Coronary artery (tissue), 2 donors: Measurements from ENCODE around the gene CD200.

ENCODE experiments used
- DNase-seq: peaks from one replicate; pipeline ENCODE4 v3.0.0-alpha.2; 2017; ENCODE audit warnings: low spot score
- H3K27ac ChIP-seq, 2 donors: fragments of 200-600 bp; sonication (generic); one replicate each; pipeline ENCODE4 v1.5.1; 2016 to 2019
- H3K4me3 ChIP-seq: fragments of 200-600 bp; sonication (generic); 2 replicates; pipeline ENCODE4 v1.5.1; 2016; ENCODE audit warnings: mild to moderate bottlenecking, moderate library complexity
- TF ChIP-seq, protein P1 (sequence below): fragments of 200-600 bp; sonication (generic); IDR thresholded peaks from one replicate; pipeline ENCODE4 v1.5.1; 2019; ENCODE audit warnings: antibody characterized with exemption

Gene CD200, protein sequence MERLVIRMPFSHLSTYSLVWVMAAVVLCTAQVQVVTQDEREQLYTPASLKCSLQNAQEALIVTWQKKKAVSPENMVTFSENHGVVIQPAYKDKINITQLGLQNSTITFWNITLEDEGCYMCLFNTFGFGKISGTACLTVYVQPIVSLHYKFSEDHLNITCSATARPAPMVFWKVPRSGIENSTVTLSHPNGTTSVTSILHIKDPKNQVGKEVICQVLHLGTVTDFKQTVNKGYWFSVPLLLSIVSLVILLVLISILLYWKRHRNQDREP

DNA sequence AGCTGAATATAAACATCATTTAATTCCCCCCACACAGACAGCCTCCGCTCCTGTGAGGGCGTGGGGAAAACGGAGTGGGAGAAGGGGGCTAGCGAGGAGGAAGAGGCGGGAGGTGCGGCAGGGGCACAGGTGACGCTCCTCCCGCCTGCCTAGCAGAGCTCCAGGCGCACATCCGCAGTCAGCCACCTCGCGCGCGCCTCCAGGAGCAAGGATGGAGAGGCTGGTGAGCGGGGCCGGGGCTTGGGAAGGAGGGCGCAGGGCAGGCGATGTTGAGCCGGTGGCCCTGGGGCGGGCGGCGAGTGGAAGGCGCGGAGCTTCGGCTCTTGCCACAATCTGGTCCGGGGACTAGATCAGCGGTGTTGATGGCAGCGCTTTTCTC, at the start of gene CD200:
TSS of gene CD200 (plus strand) at position 155 of the 379 bp plus-strand sequence. CDS start at position 212, 57 bp downstream.
- peak within 1 kb of the TSS; percentile 89 to 96 for H3K27ac ChIP-seq
- peak; percentile 81 for DNase-seq
- TF ChIP-seq, protein P1, sequence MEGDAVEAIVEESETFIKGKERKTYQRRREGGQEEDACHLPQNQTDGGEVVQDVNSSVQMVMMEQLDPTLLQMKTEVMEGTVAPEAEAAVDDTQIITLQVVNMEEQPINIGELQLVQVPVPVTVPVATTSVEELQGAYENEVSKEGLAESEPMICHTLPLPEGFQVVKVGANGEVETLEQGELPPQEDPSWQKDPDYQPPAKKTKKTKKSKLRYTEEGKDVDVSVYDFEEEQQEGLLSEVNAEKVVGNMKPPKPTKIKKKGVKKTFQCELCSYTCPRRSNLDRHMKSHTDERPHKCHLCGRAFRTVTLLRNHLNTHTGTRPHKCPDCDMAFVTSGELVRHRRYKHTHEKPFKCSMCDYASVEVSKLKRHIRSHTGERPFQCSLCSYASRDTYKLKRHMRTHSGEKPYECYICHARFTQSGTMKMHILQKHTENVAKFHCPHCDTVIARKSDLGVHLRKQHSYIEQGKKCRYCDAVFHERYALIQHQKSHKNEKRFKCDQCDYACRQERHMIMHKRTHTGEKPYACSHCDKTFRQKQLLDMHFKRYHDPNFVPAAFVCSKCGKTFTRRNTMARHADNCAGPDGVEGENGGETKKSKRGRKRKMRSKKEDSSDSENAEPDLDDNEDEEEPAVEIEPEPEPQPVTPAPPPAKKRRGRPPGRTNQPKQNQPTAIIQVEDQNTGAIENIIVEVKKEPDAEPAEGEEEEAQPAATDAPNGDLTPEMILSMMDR = no peak
- H3K4me3 ChIP-seq = peak within 1 kb of the TSS; percentile 92

DNA sequence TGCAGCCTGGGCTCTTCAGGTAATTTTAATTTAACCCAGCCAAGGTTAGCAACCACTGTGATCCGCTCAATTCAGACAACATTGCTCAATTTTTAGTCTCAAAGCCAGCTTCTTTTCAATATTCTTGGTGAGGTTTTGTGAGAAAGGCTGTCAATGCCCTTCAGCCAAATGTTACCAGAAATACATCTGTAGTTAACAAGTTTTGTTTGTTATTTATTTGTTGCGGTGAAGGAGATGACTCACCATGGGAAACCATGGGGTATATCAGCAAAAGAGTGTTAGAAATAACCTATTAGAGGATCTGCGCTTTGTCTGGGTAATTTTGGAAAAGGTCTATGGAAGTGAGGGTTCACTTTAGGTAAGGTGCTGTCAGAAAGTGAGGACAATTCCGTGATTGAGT, 43.9 kb upstream of the CD200 start:
- H3K27ac ChIP-seq = no peak overlapping the region
- H3K4me3 ChIP-seq = no peak overlapping the region
- TF ChIP-seq, protein P1 = no peak

GRCh38 chr3:112293368-112294321, 39.3 kb upstream of the CD200 start, which contains the start of gene SLC9C1:
Gene SLC9C1 (minus strand): TSS chr3:112294216. CDS start chr3:112286791, 7,425 bp downstream.
- TF ChIP-seq, protein P1 = peak; percentile 21
- Histone ChIP-seq H3K27ac (peak within 1 kb of the TSS; percentile 74 to 91), H3K4me3 (peak within 1 kb of the TSS; percentile 76)
- DNase-seq = peak; percentile 77

More for the DNA sequence above, 43.9 kb upstream of the CD200 start:
- DNase-seq = no peak

- Histone ChIP-seq H3K27ac (no peak overlapping the region), H3K4me3 (no peak overlapping the region)
- no peak for DNase-seq
- TF ChIP-seq, protein P1 = no peak
Observed at GRCh38 chr3:112297714-112298113, 35.2 kb upstream of the CD200 start.

- DNase-seq = no peak
- TF ChIP-seq, protein P1 = no peak
- Histone ChIP-seq H3K27ac (no peak overlapping the region), H3K4me3 (no peak overlapping the region)
Observed at GRCh38 chr3:112298781-112299180, 34.2 kb upstream of the CD200 start.

GRCh38 chr3:112302150-112302830, 30.7 kb upstream of the CD200 start:
- TF ChIP-seq, protein P1 = no peak
- no peak for DNase-seq
- Histone ChIP-seq H3K27ac (no peak overlapping the region), H3K4me3 (peak overlapping the region; percentile 70)
